Keratinocyte (primary cell): ENCODE results near the gene KRTAP10-4. TPM values are rescaled to one million over a fixed set of nuclear protein-coding genes. Genes with fewer than 3 reads are reported as not detected.

ENCODE experiments used
- DNase-seq: peaks from one replicate; pipeline ENCODE4 v3.0.0-alpha.2; 2011; ENCODE audit warnings: low read depth, missing footprints, low spot score
- FAIRE-seq: peaks from 2 replicates; lab custom pipeline; 2011; peaks lifted over from hg19 to GRCh38; lab: Jason Lieb, UNC
- H2AFZ ChIP-seq: 2 replicates; pipeline ENCODE4 v1.6.0; 2012; ENCODE audit warnings: low read length, control low read depth, inconsistent platforms; ENCODE audit not compliant: control insufficient read depth
- H3K27ac ChIP-seq: 2 replicates; pipeline ENCODE4 v1.5.1; 2011; ENCODE audit warnings: low read length; ENCODE audit not compliant: control insufficient read depth, insufficient read depth
- H3K27me3 ChIP-seq: 3 replicates; pipeline ENCODE4 v1.6.0; 2011; ENCODE audit warnings: low read length; ENCODE audit not compliant: control insufficient read depth, insufficient read depth; ENCODE audit errors: extremely low read depth
- H3K36me3 ChIP-seq, 2 experiments: 2 replicates in 1 of 2; 3 replicates in 1 of 2; pipeline ENCODE4 v1.5.1; 2011; ENCODE audit warnings: low read length in 2 of 2, mild to moderate bottlenecking in 1 of 2; ENCODE audit not compliant: control insufficient read depth in 2 of 2, insufficient read depth in 2 of 2; ENCODE audit errors: extremely low read depth in 1 of 2
- H3K4me1 ChIP-seq: 3 replicates; pipeline ENCODE4 v1.5.1; 2011; ENCODE audit warnings: low read length; ENCODE audit not compliant: control insufficient read depth, insufficient read depth; ENCODE audit errors: extremely low read depth
- H3K4me2 ChIP-seq: 3 replicates; pipeline ENCODE4 v1.6.0; 2011; ENCODE audit warnings: low read depth, low read length; ENCODE audit not compliant: control insufficient read depth, insufficient read depth; ENCODE audit errors: extremely low read depth
- H3K4me3 ChIP-seq, 3 experiments: fragments of 200-600 bp in 1 of 3; sonication (generic) in 1 of 3; 2 replicates in 2 of 3; 3 replicates in 1 of 3; pipeline ENCODE4 v1.5.1; 2011 to 2016; ENCODE audit warnings: low read length in 3 of 3, mild to moderate bottlenecking in 3 of 3, control low read depth in 2 of 3, inconsistent platforms in 1 of 3, low read depth in 1 of 3, mixed read lengths in 1 of 3, mixed run types in 1 of 3, moderate library complexity in 1 of 3; ENCODE audit not compliant: control insufficient read depth in 2 of 3, insufficient read depth in 2 of 3; ENCODE audit errors: extremely low read depth in 1 of 3
- H3K79me2 ChIP-seq: 2 replicates; pipeline ENCODE4 v1.6.0; 2012; ENCODE audit warnings: low read length; ENCODE audit not compliant: control insufficient read depth, insufficient read depth
- H3K9ac ChIP-seq: 3 replicates; pipeline ENCODE4 v1.6.0; 2011; ENCODE audit warnings: low read length; ENCODE audit not compliant: control insufficient read depth, insufficient read depth; ENCODE audit errors: extremely low read depth
- H3K9me1 ChIP-seq: 3 replicates; pipeline ENCODE4 v1.6.0; 2011; ENCODE audit warnings: low read length; ENCODE audit not compliant: control insufficient read depth, insufficient read depth; ENCODE audit errors: extremely low read depth
- H3K9me3 ChIP-seq: 2 replicates; pipeline ENCODE4 v1.5.1; 2012; ENCODE audit warnings: low read depth, low read length; ENCODE audit not compliant: control insufficient read depth
- H4K20me1 ChIP-seq: 3 replicates; pipeline ENCODE4 v1.6.0; 2011; ENCODE audit warnings: low read length; ENCODE audit not compliant: control insufficient read depth, insufficient read depth; ENCODE audit errors: extremely low read depth
- CTCF ChIP-seq, 3 experiments: IDR thresholded peaks in 1 of 3; conservative IDR thresholded peaks in 1 of 3; optimal IDR thresholded peaks in 1 of 3; 2 replicates in 2 of 3; 3 replicates in 1 of 3; pipeline versions ENCODE3 to v1.5.1; 2011; ENCODE audit warnings: low read length in 3 of 3, mild to moderate bottlenecking in 3 of 3, moderate library complexity in 2 of 3, control low read depth in 1 of 3, inconsistent platforms in 1 of 3; ENCODE audit not compliant: insufficient read depth in 2 of 3; ENCODE audit errors: extremely low read depth in 1 of 3
- EZH2 ChIP-seq: IDR thresholded peaks from one replicate; pipeline ENCODE4 v1.6.1; 2012; ENCODE audit warnings: inconsistent platforms, mild to moderate bottlenecking, low read length, moderate library complexity
- dilution Hi-C: fragments of 300-500 bp; cut with MboI; formaldehyde crosslinking; loops from one replicate; pipeline ENCODE4 v1.7.0; 2020; ENCODE audit warnings: low sequenced_read_pairs; ENCODE audit not compliant: extremely low pct_ligation_motif_present
- polyA plus RNA-seq, 5 experiments: library from polyadenylated mRNA; depleted of rRNA in 3 of 5; stranded (reverse) in 3 of 5; stranded (forward) in 1 of 5; unstranded in 1 of 5; fragments of >200 nt; gene quantifications; 1 replicate in 1 of 5; 2 replicates in 3 of 5; 3 replicates in 1 of 5; pipeline versions ENCODE4 v1.2.1 to v1.2.3, GENCODE V29; 2011 to 2012; ENCODE audit warnings: missing spikeins in 2 of 5, low read depth in 1 of 5, low replicate concordance in 1 of 5

The KRTAP10-4 gene
- polyA plus RNA-seq, 1 donor (not counting 4 experiments of a cell fraction or from before 2014, with no cell fraction given), result not detected

GRCh38 chr21:44571296-44571695 lies 2.2 kb upstream of the KRTAP10-4 start:
- TF ChIP-seq EZH2 (no peak), CTCF (optimal IDR thresholded peaks at IDR 0.05 in 1 of 3, IDR thresholded peaks at IDR 0.05 in 1 of 3, conservative IDR thresholded peaks at IDR 0.05 in 1 of 3; ENCODE audit: extremely low read depth in 1 of 3, insufficient read depth in 2 of 3, low read length in 3 of 3) (no peak)

GRCh38 chr21:44571844-44572782 lies 1.4 kb upstream of the KRTAP10-4 start:
- TF ChIP-seq EZH2 (no peak), CTCF (optimal IDR thresholded peaks at IDR 0.05 in 1 of 3, IDR thresholded peaks at IDR 0.05 in 1 of 3, conservative IDR thresholded peaks at IDR 0.05 in 1 of 3; ENCODE audit: extremely low read depth in 1 of 3, insufficient read depth in 2 of 3, low read length in 3 of 3) (no peak)
- DNase-seq (no peak), FAIRE-seq (no peak)
- Histone ChIP-seq H3K36me3 (no peaks in the 10 kb centered on the region), H3K4me3 (no peak overlapping the region), H4K20me1 (no peaks in the 10 kb centered on the region), H3K4me1 (no peaks in the 10 kb centered on the region), H3K9me3 (no peaks in the 10 kb centered on the region), H2AFZ (no peak overlapping the region), H3K27me3 (no peaks in the 10 kb centered on the region), H3K79me2 (no peaks in the 10 kb centered on the region), H3K4me2 (no peak overlapping the region), H3K9me1 (no peaks in the 10 kb centered on the region), H3K9ac (no peak overlapping the region), H3K27ac (no peak overlapping the region)
- dilution Hi-C loops, result no loop called here

More at GRCh38 chr21:44571296-44571695, 2.2 kb upstream of the KRTAP10-4 start:
- Histone ChIP-seq H3K4me1 (no peaks in the 10 kb centered on the region), H3K4me2 (no peak overlapping the region), H2AFZ (no peak overlapping the region), H3K27me3 (no peaks in the 10 kb centered on the region), H3K4me3 (no peak overlapping the region), H3K9me3 (no peaks in the 10 kb centered on the region), H3K36me3 (no peaks in the 10 kb centered on the region), H3K9me1 (no peaks in the 10 kb centered on the region), H3K9ac (no peak overlapping the region), H3K27ac (no peak overlapping the region), H4K20me1 (no peaks in the 10 kb centered on the region), H3K79me2 (no peaks in the 10 kb centered on the region)
- FAIRE-seq (no peak), DNase-seq (no peak)
- dilution Hi-C loops, result no loop called here
